PFSK-1 (cell line): ENCODE results near the gene LOC101059915.

Source experiments
- FOXP2 ChIP-seq: optimal IDR thresholded peaks from 2 replicates; pipeline ENCODE3; 2011; ENCODE audit warnings: borderline replicate concordance, control low read depth, inconsistent platforms; ENCODE audit not compliant: insufficient read depth; ENCODE audit errors: extremely low read length, extremely low read depth
- POLR2AphosphoS5 ChIP-seq: IDR thresholded peaks from 2 replicates; pipeline ENCODE4 v1.6.1; 2012; ENCODE audit warnings: low read depth, mild to moderate bottlenecking, control low read depth, low read length, moderate library complexity
- REST ChIP-seq, 2 experiments: IDR thresholded peaks; 2 replicates each; pipeline versions ENCODE4 v1.6.1 to v1.8.0; 2011 to 2012; ENCODE audit warnings: low read depth in 2 of 2, low read length in 2 of 2, control low read depth in 1 of 2, inconsistent platforms in 1 of 2, mild to moderate bottlenecking in 1 of 2, moderate library complexity in 1 of 2; ENCODE audit not compliant: insufficient read depth in 1 of 2
- SIN3A ChIP-seq: IDR thresholded peaks from 2 replicates; pipeline ENCODE4 v1.6.1; 2012; ENCODE audit warnings: mild to moderate bottlenecking, low read length, moderate library complexity, borderline replicate concordance; ENCODE audit not compliant: insufficient read depth

GRCh38 chrX:71634366-71634765, 33.0 kb upstream of the LOC101059915 start:
- TF ChIP-seq POLR2AphosphoS5: no peak
- no peak for TF ChIP-seq REST (IDR thresholded peaks at IDR 0.05; ENCODE audit: insufficient read depth in 1 of 2, low read depth in 2 of 2, low read length in 2 of 2)
- no peak for TF ChIP-seq SIN3A
- no peak for TF ChIP-seq FOXP2
